Measurements from ENCODE around the gene HLA-E.
A peak's percentile ranks its signal among the peaks of the same experiment; 100 is the strongest.
"Not testable (repeated sequence)": the region's sequence is repeated elsewhere in the genome, so short reads cannot be mapped to it uniquely, and the experiment has no call there.

The HLA-E gene

GRCh38 chr6:30508890-30509736 is 19.8 kb downstream of the HLA-E start:
- no peak for DNase-seq (ENCODE audit: low read depth)

- DNase-seq (ENCODE audit: low read depth), result no peak
Observed at GRCh38 chr6:30510419-30511168, 21.3 kb downstream of the HLA-E start.

GRCh38 chr6:30511169-30511546 is 21.8 kb downstream of the HLA-E start:
- DNase-seq (ENCODE audit: low read depth), result no peak

GRCh38 chr6:30513451-30513850 is 24.1 kb downstream of the HLA-E start:
- DNase-seq (ENCODE audit: low read depth), result no peak

- DNase-seq (ENCODE audit: low read depth), result no peak
Observed at GRCh38 chr6:30515106-30515505, 25.8 kb downstream of the HLA-E start.

DNA sequence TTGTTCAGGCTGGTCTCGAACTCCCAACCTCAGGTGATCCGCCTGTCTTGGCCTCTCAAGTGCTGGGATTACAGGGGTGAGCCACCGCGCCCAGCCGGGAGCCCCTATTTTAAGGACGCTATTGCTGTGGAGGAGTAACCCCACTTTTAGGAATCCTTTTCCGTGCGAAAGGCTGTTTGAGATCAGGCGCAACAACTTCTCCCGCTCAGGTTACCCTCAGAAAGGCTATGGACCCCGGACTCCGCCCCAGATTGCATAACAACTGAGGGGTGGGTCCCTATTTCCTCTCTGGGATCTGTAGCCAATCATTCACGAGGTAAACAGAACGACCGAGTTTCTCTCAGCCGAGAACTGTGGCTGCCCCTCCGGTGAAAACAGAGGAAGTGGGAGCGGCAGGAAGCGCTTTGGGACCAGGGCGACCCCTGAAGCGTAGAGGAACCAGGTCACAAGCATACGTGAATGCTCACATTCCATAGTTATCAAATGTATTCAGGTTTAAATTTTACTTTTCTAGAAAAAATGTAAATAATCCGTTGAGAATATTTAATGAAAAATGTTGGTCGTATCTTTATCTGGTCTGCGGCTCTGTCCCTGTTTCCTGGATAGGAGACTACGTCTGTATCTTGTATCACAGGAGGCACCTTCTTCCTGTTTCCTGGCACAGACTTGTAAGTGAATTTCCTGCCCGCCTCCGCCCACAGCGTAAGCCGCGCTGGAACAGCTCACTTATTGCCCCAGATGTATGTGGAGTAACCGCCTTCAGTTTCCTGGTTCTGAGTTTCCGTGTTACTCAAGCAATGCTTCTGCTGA is 26.8 kb downstream of the HLA-E start:
- peak; percentile 84 for DNase-seq (ENCODE audit: low read depth)

DNA sequence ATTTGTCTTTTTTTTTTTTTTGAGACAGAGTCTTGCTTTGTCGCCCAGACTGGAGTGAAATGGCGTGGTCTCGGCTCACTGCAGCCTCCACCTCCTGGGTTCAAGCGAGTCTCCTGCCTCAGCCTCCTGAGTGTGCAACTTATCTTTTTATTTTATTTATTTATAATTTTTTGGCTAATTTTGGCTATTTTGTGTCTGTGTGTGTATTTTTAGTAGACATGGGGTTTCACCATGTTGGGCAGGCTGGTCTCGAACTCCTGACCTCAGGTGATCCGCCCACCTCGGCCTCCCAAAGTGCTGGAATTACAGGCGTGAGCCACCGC is 27.4 kb downstream of the HLA-E start:
- not testable (repeated sequence) for DNase-seq (ENCODE audit: low read depth)

DNA sequence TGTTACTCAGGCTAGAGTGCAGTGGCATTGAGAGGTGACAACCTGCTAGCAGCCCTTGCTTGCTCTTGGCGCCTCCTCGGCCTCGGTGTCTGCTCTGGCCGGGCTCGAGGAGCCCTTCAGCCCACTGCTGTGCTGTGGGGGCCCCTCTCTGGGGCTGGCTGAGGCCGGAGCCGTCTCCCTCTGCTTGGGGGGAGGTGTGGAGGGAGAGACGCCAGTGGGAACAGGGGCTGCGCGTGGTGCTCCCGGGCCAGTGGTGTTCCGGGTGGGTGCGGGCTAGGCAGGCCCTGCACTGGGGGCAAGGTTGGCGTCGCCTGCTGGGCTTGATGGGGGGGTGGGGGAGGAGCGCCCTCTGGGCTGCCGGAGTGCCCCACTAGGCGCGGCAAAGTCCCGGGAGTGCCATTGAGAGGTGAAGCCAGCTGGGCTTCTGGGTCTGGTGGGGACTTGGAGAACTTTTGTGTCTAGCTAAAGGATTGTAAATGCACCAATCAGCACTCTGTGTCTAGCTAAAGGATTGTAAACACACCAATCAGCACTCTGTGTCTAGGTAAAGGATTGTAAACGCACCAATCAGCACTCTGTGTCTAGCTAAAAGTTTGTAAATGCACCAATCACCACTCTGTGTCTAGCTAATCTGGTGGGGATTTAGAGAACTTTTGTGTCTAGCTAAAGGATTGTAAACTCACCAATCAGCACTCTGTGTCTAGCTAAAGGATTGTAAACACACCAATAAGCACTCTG is 28.6 kb downstream of the HLA-E start:
- DNase-seq (ENCODE audit: low read depth), result not testable (repeated sequence)

GRCh38 chr6:30518505-30519145 is 29.3 kb downstream of the HLA-E start:
- not testable (repeated sequence) for DNase-seq (ENCODE audit: low read depth)

DNA sequence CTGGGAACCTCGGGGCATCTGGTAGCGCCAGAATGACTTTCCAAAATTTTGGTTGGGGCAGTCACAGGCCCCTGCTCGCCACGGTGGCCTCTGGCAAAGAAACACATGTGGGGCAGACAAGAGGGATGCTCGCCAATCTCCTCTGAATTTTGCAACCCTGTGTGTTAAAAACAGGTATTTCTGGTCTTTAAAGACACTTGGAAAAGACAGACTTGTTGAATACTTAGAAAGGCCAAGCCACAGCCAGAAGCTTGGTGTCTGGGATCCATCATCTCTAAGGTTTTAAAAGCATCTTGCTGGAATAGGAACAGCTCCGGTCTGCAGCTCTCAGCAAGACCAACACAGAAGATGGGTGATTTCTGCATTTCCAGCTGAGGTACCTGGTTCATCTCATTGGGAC is 31.2 kb downstream of the HLA-E start:
- DNase-seq (ENCODE audit: low read depth), result no peak

- not testable (repeated sequence) for DNase-seq (ENCODE audit: low read depth)
Observed at GRCh38 chr6:30521082-30521481, 31.8 kb downstream of the HLA-E start.

DNA sequence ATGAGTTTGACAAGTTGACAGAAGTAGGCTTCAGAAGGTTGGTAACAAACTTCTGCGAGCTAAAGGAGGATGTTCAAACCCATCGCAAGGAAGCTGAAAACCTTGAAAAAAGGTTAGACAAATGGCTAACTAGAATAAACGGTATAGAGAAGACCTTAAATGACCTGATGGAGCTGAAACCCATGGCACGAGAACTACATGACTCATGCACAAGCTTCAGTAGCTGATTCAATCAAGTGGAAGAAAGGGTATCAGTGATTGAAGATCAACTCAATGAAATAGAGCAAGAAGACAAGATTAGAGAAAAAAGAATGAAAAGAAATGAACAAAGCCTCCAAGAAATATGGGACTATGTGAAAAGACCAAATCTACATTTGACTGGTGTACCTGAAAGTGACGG is 32.6 kb downstream of the HLA-E start:
- DNase-seq (ENCODE audit: low read depth), result not testable (repeated sequence)

DNA sequence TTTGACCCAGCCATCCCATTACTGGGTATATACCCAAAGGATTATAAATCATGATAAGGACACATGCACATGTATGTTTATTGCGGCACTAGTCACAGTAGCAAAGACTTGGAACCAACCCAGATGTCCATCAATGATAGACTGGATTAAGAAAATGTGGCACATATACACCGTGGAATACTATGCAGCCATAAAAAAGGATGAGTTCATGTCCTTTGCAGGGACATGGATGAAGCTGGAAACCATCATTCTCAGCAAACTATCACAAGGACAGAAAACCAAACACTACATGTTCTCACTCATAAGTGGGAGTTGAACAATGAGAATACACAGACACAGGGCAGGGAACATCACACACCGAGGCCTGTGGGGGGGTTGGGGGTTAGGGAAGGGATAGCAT is 37.1 kb downstream of the HLA-E start:
- not testable (repeated sequence) for DNase-seq (ENCODE audit: low read depth)

DNA sequence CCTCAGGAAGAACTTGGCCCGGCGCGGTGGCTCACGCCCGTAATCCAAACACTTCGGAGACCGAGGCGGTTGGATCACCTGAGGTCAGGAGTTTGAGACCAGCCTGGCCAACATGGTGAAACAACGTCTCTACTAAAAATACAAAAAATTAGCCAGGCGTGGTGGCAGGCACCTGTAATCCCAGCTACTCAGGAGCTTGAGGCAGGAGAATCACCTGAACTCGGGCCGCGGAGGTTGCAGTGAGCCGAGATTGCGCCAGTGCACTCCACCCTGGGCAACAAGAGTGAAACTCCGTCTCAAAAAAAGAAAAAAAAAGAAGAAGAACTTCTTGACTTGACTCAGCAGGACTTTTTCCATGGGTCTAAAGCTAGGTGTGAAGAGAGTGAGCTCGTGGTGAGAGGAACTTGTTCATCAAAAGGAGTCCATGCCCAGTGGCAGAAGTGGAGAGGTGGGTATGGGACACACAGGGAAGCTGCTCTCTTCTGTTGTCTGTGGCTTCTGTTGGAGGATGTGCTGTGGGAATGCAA is 40.1 kb downstream of the HLA-E start:
- DNase-seq (ENCODE audit: low read depth), result not testable (repeated sequence)

DNA sequence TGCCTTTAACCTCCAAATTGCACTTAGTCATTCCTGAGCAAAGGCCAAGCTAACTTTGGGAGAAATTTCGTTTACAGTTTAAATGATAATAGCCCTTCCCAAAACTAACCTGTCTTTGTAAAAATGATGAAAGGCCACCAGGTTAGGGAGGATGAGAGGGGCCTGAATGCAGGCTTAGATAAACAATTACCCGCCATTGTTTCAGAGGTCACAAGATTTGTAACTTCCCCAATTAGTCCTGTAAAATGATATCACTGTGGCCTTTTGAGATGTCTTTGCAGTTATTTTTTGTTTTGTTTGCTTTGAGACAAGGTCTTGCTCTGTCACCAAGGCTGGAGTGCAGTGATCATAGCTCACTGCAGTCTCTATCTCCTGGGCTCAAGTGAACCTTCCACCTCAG is 40.7 kb downstream of the HLA-E start:
- no peak for DNase-seq (ENCODE audit: low read depth)

- no peak for DNase-seq (ENCODE audit: low read depth)
Observed at GRCh38 chr6:30533460-30534294, 44.4 kb downstream of the HLA-E start.

DNA sequence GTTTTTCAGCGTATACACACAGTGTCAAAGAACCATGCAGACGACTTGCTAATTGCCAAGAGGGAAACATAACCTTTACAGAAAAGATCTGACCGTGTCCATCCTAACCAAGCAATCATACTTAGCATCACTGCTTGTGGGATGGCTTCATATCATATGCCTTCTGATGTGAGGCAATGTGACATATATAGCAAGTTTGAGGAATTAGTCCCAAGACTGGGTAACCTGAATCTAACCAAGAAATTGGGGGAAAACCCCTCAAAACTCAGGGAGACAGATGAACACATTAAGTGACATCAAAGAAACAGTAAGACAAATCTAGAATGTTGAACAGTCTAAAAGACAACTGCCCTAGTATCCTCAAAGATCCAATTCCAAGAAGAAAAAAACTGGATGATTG is 48.6 kb downstream of the HLA-E start:
- no peak for DNase-seq (ENCODE audit: low read depth)

- peak; percentile 73 for DNase-seq (ENCODE audit: low read depth)
Observed at GRCh38 chr6:30541515-30542403, 52.5 kb downstream of the HLA-E start.

GRCh38 chr6:30542404-30542725 is 53.1 kb downstream of the HLA-E start:
- no peak for DNase-seq (ENCODE audit: low read depth)

Data from stimulated activated CD8-positive, alpha-beta memory T cell treated with anti-CD3 and anti-CD28 coated beads, Interleukin-12 subunit alpha, Interleukin-12 subunit beta, amount 100 ng/mL, for 1 hour (primary cell).